ENCODE measurements around the gene UBL3. TPM values are rescaled to one million over a fixed set of nuclear protein-coding genes. Genes with fewer than 3 reads are reported as not detected.

The UBL3 gene
- total RNA-seq, 4 donors from 2014 or later: 18.2 to 37.5 (median 25.8) TPM

DNA sequence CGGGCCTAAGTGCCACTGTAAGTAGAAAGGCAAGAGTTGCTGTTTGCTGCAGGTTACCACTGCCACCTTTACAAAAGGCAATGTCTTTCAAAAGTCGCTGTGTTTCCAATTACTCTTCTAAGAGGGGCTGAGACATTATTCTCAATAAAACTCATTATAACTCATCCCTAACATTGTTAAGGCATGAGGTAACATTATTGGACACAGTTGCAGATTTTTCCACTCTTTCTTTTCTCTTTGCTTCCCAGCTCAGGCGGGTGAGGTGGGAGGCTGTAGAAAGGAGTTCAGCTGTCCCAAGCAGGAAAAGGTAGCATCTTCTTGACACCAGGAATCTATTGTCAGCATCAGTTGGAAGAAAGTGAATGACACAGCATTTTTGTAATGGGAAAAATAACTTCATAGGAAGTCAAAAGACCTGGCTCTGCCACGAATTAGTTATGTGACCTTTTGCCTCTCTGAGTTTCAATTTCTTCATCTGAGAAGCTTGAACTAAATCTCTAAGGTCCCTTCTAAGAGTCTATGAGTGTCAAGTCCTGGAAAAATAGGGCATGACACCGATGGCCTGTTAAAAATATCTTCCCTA is 2.1 kb upstream of the UBL3 start:
- no peaks in the 10 kb centered on the region for H3K27me3 ChIP-seq
- no peak for TF ChIP-seq POLR2A (IDR thresholded peaks at IDR 0.05)
- TF ChIP-seq, protein P1, sequence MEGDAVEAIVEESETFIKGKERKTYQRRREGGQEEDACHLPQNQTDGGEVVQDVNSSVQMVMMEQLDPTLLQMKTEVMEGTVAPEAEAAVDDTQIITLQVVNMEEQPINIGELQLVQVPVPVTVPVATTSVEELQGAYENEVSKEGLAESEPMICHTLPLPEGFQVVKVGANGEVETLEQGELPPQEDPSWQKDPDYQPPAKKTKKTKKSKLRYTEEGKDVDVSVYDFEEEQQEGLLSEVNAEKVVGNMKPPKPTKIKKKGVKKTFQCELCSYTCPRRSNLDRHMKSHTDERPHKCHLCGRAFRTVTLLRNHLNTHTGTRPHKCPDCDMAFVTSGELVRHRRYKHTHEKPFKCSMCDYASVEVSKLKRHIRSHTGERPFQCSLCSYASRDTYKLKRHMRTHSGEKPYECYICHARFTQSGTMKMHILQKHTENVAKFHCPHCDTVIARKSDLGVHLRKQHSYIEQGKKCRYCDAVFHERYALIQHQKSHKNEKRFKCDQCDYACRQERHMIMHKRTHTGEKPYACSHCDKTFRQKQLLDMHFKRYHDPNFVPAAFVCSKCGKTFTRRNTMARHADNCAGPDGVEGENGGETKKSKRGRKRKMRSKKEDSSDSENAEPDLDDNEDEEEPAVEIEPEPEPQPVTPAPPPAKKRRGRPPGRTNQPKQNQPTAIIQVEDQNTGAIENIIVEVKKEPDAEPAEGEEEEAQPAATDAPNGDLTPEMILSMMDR (IDR thresholded peaks at IDR 0.05): no peak
- H3K4me3 ChIP-seq: no peak overlapping the region
- H3K4me1 ChIP-seq: peaks cover 0 to 4% (median 1%) of the 10 kb centered on the region in 4 donors
- H3K36me3 ChIP-seq: no peaks in the 10 kb centered on the region
- no peak for DNase-seq
- H3K9me3 ChIP-seq: no peaks in the 10 kb centered on the region
- no peak overlapping the region for H3K27ac ChIP-seq

DNA sequence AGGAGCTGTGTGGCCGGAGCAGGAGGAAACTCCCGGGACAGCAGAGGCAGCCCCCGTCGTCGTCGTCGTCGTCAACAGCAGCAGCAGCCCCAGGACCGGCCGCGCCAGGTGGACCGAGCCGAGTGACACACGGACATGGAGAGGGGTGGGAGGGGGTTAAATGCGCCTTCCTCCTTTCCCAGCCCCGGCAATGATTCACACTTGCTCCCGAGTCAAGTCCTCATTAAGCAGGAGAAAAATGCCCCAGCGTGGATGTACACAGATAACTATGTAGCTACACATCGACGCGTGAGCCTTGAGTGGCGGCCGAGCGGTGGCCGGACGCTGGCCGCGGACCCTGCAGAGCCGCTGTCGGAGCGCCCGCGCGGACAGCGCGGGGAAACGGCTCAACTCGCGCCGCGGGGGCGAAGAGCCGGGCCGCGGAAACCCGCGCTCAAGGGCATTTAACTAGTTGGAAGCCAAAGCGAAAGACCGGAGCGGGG is 645 bp downstream of the UBL3 start:
- TF ChIP-seq, protein P1 (IDR thresholded peaks at IDR 0.05): peak in 1 of 6 experiments; percentile 1
- no peak for TF ChIP-seq POLR2A (IDR thresholded peaks at IDR 0.05)
- Histone ChIP-seq H3K27ac (peak overlapping the region; percentile 91 to 98 (median 94)), H3K9me3 (no peaks in the 10 kb centered on the region), H3K27me3 (no peaks in the 10 kb centered on the region), H3K4me3 (peak overlapping the region; percentile 61 to 86 (median 76)), H3K36me3 (no peaks in the 10 kb centered on the region), H3K4me1 (peaks cover 0 to 10% (median 3%) of the 10 kb centered on the region in 4 donors)
- DNase-seq: peak; percentile 55 to 79 (median 76)

DNA sequence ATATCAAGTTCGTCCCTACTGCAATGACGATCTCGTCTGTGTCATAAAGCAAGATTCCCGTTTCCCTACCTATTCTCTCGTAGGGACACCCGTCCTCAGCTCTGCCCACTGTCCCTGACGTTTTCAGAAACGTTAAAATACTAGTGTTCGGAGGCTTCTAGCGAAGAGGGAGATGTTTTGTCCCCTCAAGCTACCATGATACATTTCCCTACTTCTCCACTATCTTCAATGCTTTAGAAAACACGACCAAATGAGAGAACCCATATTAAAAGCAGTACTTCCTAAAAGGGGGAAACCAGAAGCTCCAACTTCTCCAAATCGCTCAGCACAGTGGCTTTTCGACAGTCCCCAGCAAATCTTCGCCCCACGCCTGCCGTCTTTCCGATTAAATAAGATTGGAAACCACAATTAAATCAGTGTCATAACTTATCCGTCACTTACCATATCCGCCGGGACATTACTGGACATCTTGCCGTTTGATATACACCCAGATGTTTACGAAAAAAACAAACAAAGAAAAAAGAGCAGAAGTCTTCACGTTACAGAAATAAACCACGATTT is 1.3 kb downstream of the UBL3 start:
- Histone ChIP-seq H3K9me3 (no peaks in the 10 kb centered on the region), H3K4me3 (peak overlapping the region; percentile 61 to 86 (median 76)), H3K27me3 (no peaks in the 10 kb centered on the region), H3K36me3 (no peaks in the 10 kb centered on the region), H3K27ac (peak overlapping the region; percentile 91 to 98 (median 94)), H3K4me1 (peaks cover 0 to 11% (median 3%) of the 10 kb centered on the region in 4 donors)
- peak; percentile 34 to 61 (median 54) for DNase-seq
- TF ChIP-seq, protein P1 (IDR thresholded peaks at IDR 0.05): no peak
- TF ChIP-seq POLR2A (IDR thresholded peaks at IDR 0.05): no peak

DNA sequence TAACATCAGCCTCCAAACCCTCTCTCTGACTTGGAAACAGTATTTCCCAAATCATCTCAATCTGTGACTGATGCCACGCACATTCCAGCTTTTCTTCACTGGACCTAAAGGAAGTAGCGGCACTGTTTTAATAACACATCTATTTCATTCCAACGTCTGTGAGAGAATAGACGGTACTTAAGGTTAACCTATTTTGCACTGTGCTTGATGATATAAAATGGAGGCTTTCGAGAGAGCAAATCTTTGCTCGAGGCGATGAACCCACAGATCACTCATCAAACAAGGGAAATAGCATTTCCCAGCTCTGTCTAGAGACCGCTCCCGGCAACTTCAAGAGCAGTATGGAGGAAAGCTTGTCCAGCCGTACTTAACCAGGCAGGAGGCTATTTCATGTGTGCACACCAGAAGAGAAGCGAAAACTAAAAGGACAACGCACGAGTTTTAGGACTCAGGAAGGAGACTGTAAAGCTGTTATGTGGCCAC is 2.9 kb downstream of the UBL3 start:
- peak in 1 of 3 donors; percentile 47 for DNase-seq
- no peaks in the 10 kb centered on the region for H3K9me3 ChIP-seq
- H3K4me1 ChIP-seq: peaks cover 0 to 15% (median 3%) of the 10 kb centered on the region in 4 donors
- H3K27ac ChIP-seq: peak overlapping the region; percentile 34 to 61 (median 52)
- H3K27me3 ChIP-seq: no peaks in the 10 kb centered on the region
- H3K36me3 ChIP-seq: no peaks in the 10 kb centered on the region
- no peak for TF ChIP-seq POLR2A (IDR thresholded peaks at IDR 0.05)
- TF ChIP-seq, protein P1 (IDR thresholded peaks at IDR 0.05): no peak
- H3K4me3 ChIP-seq: peak overlapping the region; percentile 30 to 82 (median 66)

DNA sequence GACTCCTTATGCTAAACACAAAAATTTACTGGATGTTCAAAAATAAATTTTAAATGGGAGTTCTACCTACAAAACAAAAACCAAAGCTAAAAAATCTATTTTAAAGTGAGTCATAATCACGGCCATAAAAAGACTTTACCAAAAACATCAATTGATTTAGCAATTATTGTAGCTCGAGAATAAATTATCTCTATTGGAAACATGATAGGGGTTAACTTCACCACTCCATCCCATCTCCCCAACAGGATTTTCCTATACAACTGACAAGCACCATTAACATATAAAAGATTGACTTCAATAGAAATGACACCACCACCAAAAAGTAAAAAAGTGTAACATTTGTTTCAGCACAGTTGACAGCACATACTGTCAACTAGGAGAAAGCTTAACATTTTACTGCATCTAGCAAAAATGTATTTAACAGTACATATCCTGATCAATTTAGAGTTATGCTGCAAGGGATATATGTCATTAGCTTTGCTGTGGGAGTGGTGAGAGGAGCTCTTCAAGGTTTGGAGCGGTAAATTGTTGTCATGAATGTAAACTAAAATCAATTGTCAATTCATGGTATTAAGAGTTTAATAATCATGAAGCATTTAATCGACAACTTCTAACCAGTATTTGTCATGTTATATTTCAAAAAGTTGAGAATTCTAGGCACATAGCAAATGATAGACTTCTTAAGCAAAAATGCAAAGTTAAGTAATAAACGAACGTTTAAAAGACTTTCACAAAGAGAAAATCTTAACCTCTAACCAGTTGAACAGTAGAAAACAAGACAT is 3.8 kb downstream of the UBL3 start:
- Histone ChIP-seq H3K9me3 (no peaks in the 10 kb centered on the region), H3K27ac (peak overlapping the region in 1 of 4 donors; percentile 61), H3K4me3 (peak overlapping the region in 2 of 4 donors; percentile 61 to 70), H3K36me3 (no peaks in the 10 kb centered on the region), H3K4me1 (peaks cover 0 to 15% (median 3%) of the 10 kb centered on the region in 4 donors), H3K27me3 (no peaks in the 10 kb centered on the region)
- TF ChIP-seq, protein P1 (IDR thresholded peaks at IDR 0.05): no peak
- TF ChIP-seq POLR2A (IDR thresholded peaks at IDR 0.05): no peak
- DNase-seq: no peak

Measured in Peyer's patch (tissue), 4 donors.